Panc1 (cell line): ENCODE data around the gene MVK. TPM values are rescaled to one million over a fixed set of nuclear protein-coding genes. Genes with fewer than 3 reads are reported as not detected.

ENCODE experiments used
- ATAC-seq: fragments of 200-7000 bp; cut with Tn5 transposase; 2 replicates; pipeline ENCODE4 v1.9.1; 2020; ENCODE audit warnings: mild to moderate bottlenecking, moderate library complexity
- BruUV-seq: library from RNA; stranded (reverse); fragments of 400-500 nt; replicated peaks from 2 replicates; lab custom pipeline; 2021; lab: Mats Ljungman, UMichigan
- CTCF ChIA-PET: fragments of 300-600 bp; sonication (Branson Sonifier 250); formaldehyde crosslinking; loops from one replicate; lab custom pipeline; 2022; ENCODE audit warnings: antibody characterized with exemption; lab: Charles Lee
- POLR2A ChIA-PET: fragments of 300-600 bp; sonication (Branson Sonifier 250); formaldehyde crosslinking; loops from one replicate; lab custom pipeline; 2022; ENCODE audit warnings: antibody characterized with exemption; lab: Charles Lee
- DNase-seq: peaks from one replicate; pipeline ENCODE4 v3.0.0-alpha.2; 2010; ENCODE audit warnings: low read depth, low spot score
- H3K27ac ChIP-seq: 2 replicates; pipeline ENCODE4 v1.5.1; 2011; ENCODE audit warnings: mild to moderate bottlenecking, low read length, inconsistent platforms
- H3K27me3 ChIP-seq: fragments of 200-500 bp; sonication (Bioruptor generic); 2 replicates; pipeline ENCODE4 v1.6.0; 2014; ENCODE audit warnings: low read length, inconsistent platforms; ENCODE audit not compliant: control insufficient read depth, insufficient read depth
- H3K36me3 ChIP-seq: fragments of 200-500 bp; sonication (Bioruptor generic); 2 replicates; pipeline ENCODE4 v1.5.1; 2014; ENCODE audit warnings: inconsistent platforms, mild to moderate bottlenecking, low read length, moderate library complexity; ENCODE audit not compliant: control insufficient read depth, insufficient read depth
- H3K4me1 ChIP-seq: 2 replicates; pipeline ENCODE4 v1.5.1; 2011; ENCODE audit warnings: inconsistent platforms, mild to moderate bottlenecking, low read length, moderate library complexity; ENCODE audit not compliant: control insufficient read depth, insufficient read depth
- H3K4me3 ChIP-seq, 2 experiments: 2 replicates each; pipeline ENCODE4 v1.5.1; 2011 to 2012; ENCODE audit warnings: low read depth in 2 of 2, low read length in 2 of 2, mild to moderate bottlenecking in 2 of 2, inconsistent platforms in 1 of 2, moderate library complexity in 1 of 2
- H3K9me3 ChIP-seq: fragments of 200-500 bp; sonication (Bioruptor generic); 2 replicates; pipeline ENCODE4 v1.5.1; 2014; ENCODE audit warnings: low read depth, mild to moderate bottlenecking, inconsistent platforms, low read length, moderate library complexity; ENCODE audit not compliant: control insufficient read depth, insufficient read depth
- CTCF ChIP-seq: fragments of 450-650 bp; IDR thresholded peaks from 2 replicates; pipeline ENCODE4 v1.5.1; 2017; ENCODE audit warnings: mild to moderate bottlenecking
- POLR2AphosphoS5 ChIP-seq: IDR thresholded peaks from 2 replicates; pipeline ENCODE4 v1.6.1; 2012; ENCODE audit warnings: mild to moderate bottlenecking, low read depth, low read length, moderate library complexity
- REST ChIP-seq, 2 experiments: IDR thresholded peaks; 2 replicates each; pipeline ENCODE4 v1.6.1; 2011 to 2012; ENCODE audit warnings: low read depth in 2 of 2, control low read depth in 1 of 2, low read length in 1 of 2, mild to moderate bottlenecking in 1 of 2, moderate library complexity in 1 of 2; ENCODE audit not compliant: insufficient read depth in 1 of 2
- SIN3A ChIP-seq: IDR thresholded peaks from 2 replicates; pipeline ENCODE4 v1.6.1; 2012; ENCODE audit warnings: low read depth, mild to moderate bottlenecking, low read length, moderate library complexity, borderline replicate concordance; ENCODE audit not compliant: insufficient read depth
- TCF7L2 ChIP-seq: IDR thresholded peaks from 2 replicates; pipeline ENCODE4 v1.6.1; 2011; ENCODE audit warnings: mild to moderate bottlenecking, low read depth, low read length, inconsistent platforms
- in situ Hi-C: cut with HindIII; loops from 2 replicates; pipeline ENCODE4 v1.10.0; 2016; ENCODE audit warnings: low sequenced_read_pairs, low pct_unique_long_range_greater_than_20kb
- intact Hi-C: fragments of 100-400 bp; cut with micrococcal nuclease; formaldehyde crosslinking; loops from one replicate; pipeline ENCODE4 v1.10.0; 2022; ENCODE audit not compliant: unreplicated experiment
- total RNA-seq: library from RNA; stranded (reverse); gene quantifications from one replicate; pipeline ENCODE4 v1.2.1, GENCODE V29; 2021; ENCODE audit not compliant: unreplicated experiment

The MVK gene
- total RNA-seq, 1 experiment from 2014 or later: 41.6 TPM

GRCh38 chr12:109577311-109577710 is 3.7 kb downstream of the MVK start:
- TF ChIP-seq TCF7L2 (no peak), POLR2AphosphoS5 (no peak), CTCF (no peak), REST (IDR thresholded peaks at IDR 0.05; ENCODE audit: insufficient read depth in 1 of 2, low read depth in 2 of 2, low read length in 1 of 2) (no peak), SIN3A (no peak)

GRCh38 chr12:109578330-109578927 is 4.8 kb downstream of the MVK start:
- Histone ChIP-seq H3K9me3 (no peaks in the 10 kb centered on the region), H3K4me3 (no peak overlapping the region), H3K36me3 (peaks cover 8% of the 10 kb centered on the region; the same call in 1 of the 2 replicates), H3K4me1 (peaks cover 11% of the 10 kb centered on the region), H3K27ac (no peak overlapping the region), H3K27me3 (no peaks in the 10 kb centered on the region)
- DNase-seq (no peak), ATAC-seq (no peak)
- ChIA-PET POLR2A (no interaction called here), CTCF (no interaction called here)
- intact Hi-C loops: no loop called here
- BruUV-seq: no TSS peak
- in situ Hi-C loops: no loop called here
- TF ChIP-seq TCF7L2 (no peak), CTCF (no peak), REST (IDR thresholded peaks at IDR 0.05; ENCODE audit: insufficient read depth in 1 of 2, low read depth in 2 of 2, low read length in 1 of 2) (no peak), POLR2AphosphoS5 (no peak), SIN3A (no peak)

More at GRCh38 chr12:109577311-109577710, 3.7 kb downstream of the MVK start:
- H3K9me3 ChIP-seq: no peaks in the 10 kb centered on the region
- ChIA-PET POLR2A (no interaction called here), CTCF (no interaction called here)
- H3K36me3 ChIP-seq: peaks cover 8% of the 10 kb centered on the region; the same call in 1 of the 2 replicates
- no peak overlapping the region for H3K4me3 ChIP-seq
- ATAC-seq (no peak), DNase-seq (no peak)
- H3K27me3 ChIP-seq: no peaks in the 10 kb centered on the region
- in situ Hi-C loops (no loop called here), intact Hi-C loops (no loop called here)
- peaks cover 11% of the 10 kb centered on the region for H3K4me1 ChIP-seq
- H3K27ac ChIP-seq: no peak overlapping the region
- BruUV-seq: no TSS peak
